Measurements from ENCODE around the gene CCDC3.

Gene CCDC3

DNA sequence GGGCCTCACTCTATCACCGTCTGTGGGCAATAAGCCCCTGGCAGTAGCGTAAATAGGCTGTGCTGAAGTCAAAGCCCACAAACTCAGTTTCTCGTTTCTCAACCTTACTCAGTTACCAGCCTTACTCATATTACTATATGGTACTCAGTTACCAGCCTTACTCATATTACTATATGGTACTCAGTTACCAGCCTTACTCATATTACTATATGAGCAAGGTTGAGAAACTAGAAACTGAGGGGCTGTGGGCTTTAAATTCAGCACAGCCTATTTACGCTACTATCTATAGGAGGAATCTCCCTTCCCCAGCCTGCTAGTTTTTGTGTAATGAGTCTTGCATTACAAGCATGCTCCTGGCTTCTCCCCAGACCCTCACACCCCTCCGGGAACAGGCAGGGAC, 35.4 kb downstream of the CCDC3 start:
- no peak for DNase-seq
- intact Hi-C loops (cut with DNase I): no loop called here

DNA sequence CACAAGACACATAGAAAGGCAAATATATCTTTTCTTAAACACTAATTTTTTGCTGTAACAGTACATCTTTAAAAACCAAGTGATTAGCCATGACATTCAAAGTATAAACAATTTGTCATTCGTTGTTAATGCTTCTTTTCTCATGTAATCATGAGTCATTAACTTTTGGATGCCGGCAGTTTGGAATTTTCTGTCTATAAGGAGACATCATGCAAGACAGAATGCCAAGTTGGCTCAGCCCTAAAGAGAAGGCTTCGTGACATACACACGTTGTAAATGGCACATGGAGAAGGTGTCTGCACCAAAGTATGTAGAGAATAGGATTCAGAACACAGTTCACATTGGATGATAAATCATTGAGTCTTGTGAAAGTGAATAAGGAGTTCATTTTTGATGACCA, 35.9 kb downstream of the CCDC3 start:
- intact Hi-C loops (cut with DNase I): no loop called here

DNA sequence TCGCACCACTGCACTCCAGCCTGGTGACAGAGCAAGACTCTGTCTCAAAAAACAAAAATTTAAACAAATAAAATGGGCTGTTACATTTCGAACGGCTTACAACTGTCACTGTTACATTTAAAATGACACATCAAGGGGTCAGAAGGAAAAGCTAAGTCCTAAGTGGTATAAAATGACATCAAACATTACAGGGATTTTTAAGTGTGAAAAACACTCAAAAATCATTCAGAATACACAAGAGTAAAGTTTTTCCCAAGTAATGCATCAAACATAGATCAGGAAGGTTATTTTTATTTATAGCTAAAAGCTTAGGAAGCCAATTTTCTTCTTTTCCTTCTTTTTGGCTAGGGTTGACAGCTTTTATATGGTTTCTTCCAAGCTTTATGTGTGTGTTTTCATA, 39.0 kb downstream of the CCDC3 start:
- intact Hi-C loops (cut with DNase I): no loop called here
- DNase-seq: no peak

More for the DNA sequence above, 35.9 kb downstream of the CCDC3 start:
- no peak for DNase-seq

DNA sequence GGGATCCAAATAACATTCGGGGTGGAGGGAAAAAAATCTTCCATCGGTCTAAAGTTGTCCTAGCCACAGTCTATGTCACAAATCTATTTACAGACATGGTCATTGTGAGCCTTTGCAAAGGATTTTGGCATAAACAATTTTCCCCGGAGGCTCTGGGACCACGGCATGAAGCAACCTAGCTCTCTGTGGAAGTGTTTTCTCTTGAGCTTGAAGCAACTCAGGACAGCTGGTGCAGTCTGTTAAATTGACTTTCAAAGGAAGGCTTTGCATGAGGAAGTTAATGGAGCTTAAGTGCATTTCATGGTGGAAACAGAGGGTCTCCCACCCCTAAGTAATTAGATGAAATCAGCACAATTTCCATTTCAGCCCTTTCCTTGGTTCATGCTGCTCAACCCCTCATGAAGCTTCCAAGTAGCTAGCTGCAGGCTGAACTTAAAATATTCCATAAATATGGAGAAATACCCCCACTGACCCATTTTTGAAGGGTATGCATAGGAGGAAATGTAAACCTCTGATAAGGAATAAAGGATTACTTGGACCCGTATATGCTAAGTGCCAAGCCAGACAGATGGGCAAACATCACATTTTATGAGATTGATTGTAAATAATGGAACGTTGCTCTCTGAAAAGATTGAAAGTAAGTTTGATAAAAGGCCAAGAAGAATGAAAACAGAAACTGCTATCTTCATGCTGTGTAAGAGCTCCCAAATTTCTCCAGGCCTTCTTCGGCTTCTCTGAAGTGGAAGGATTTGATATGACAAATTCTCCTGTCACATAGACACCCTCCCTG, 39.9 kb downstream of the CCDC3 start:
- DNase-seq: no peak
- intact Hi-C loops (cut with DNase I): no loop called here

DNA sequence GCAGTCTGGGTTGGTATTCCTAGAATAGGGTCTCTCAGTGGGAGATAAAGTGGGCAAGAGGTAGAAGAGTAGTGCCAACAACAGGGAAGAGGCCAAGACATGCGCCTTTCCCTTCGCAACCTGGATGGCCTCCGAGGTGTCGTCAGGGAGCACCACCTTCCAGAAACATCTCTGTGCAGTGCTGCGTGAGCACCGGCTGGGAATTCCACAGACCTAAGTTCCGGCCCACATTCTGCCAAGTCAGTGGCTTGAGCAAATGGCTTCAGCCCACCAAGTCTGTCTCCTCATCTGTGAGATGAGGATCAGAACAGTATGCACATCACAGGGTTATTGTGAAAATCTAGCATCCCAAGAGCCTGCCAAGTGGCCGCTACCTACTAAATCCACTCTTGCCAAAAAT, 40.6 kb downstream of the CCDC3 start:
- intact Hi-C loops (cut with DNase I): no loop called here
- DNase-seq: no peak

DNA sequence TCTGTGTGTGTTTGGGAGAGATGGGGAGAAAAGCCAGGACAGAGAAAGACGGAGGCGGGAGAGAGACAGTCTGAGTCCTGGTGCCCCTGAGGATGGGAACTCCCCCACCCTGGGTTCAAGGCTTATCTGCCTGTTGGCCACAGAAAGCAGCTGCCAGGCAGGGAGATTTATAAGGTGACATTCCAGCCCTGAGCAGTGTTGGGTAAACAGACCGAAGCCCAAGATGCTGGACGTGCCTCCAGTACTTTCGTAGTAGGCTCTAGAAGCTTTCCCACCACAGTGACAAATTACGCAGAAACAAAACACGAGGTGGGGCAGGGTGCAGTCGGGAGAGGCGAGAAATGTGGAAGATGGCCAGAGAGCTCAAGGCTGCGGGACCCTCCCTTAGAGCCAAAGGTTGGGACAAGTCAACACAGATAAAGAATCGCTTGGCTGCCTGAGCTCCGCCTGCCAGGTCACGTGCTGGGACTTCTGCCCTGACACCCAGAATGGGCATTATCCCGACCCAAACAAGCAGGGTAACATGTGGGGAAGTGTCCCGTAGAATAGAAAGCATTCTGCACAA, 41.1 kb downstream of the CCDC3 start:
- no peak for DNase-seq
- intact Hi-C loops (cut with DNase I): no loop called here

DNA sequence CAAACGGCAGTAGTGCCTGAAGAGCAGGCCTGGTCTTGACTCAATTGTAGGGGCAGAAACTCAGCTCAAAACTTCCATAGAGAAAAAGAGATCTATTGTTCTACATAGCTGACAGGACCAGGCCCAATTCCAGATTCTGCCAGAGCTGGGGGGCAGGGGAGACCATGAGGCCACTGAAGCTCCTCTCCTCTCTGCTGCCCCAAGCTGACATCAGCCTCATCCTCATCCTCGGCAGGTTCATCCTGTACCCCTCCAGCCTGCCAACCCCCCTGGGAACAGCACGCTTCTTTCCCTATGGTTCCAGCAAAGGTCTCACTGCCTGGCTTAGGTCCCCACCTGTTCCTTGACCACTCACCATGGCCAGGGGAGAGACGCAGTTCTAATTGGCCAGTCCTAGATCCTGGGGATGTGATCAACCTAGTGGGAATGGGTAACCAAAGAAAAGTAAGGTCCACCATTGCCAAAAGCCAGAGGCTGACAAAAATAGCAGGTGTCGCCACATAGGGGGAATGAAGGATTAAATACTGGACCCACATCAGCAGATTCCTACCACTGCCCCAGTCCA, 42.9 kb downstream of the CCDC3 start:
- no peak for DNase-seq
- intact Hi-C loops (cut with DNase I): no loop called here

DNA sequence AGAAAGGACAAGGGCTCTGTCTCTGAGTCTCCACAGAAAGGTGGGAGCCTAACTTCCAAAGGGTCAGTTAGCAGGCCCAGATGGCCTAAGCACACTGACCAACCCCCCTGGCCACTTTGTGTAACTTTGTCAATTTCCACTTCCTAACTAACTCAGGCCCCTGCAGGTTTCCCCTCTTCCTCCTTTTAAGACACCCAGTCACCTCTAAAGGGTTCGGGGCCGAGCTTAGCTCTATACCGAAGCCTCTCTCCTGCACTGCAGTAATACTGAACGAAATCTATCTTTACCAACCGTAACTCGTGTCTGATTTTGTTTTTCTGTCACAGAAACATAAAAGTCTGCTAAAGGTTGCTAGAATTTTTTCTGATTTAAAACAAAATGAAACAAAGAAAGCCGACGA, 44.4 kb downstream of the CCDC3 start:
- intact Hi-C loops (cut with DNase I): no loop called here
- DNase-seq: no peak

DNA sequence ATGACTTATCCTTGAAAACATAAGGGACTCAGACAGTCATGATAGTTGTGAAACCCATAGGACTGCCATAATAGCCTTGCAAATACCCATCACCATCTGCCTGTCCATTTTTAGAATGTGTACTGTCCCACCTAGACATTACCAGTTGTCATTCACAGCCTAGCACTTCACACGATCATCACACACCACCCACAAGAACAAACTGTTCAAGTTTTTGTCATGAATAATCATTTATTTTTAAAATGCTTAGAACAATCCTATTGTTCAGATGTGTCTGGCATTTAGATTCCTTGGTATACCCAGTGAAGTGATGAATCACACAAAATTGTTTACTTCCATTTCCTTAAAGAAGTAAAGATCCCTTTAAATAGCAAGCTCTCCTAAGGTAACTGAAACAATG, 46.6 kb downstream of the CCDC3 start:
- no peak for DNase-seq
- intact Hi-C loops (cut with DNase I): no loop called here

DNA sequence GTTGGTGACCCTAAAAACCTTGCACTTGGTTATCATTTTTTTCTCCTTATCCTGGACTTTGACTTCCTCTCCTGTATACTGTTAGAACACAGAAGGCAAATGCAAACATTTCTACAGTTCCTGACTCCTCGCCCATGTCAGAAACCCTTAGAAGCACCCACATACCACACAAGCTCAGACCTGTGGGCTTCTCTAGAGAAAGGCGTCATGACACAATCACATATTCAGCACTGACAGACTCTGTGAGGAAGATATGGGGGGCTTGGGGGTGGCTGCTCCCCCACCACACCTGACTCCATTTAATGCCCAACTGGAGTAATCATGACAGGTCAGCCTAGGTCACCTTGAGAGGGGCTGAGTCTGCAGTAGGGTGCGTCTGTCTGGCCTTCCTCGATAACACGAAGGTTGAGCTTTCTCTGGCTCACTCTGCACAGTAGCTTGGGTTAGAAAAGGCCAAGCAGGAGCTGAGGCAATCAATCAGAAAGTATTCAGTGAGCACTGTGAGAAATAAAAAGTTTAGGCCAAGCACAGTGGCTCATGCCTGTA, 50.9 kb downstream of the CCDC3 start:
- intact Hi-C loops (cut with DNase I): no loop called here

DNA sequence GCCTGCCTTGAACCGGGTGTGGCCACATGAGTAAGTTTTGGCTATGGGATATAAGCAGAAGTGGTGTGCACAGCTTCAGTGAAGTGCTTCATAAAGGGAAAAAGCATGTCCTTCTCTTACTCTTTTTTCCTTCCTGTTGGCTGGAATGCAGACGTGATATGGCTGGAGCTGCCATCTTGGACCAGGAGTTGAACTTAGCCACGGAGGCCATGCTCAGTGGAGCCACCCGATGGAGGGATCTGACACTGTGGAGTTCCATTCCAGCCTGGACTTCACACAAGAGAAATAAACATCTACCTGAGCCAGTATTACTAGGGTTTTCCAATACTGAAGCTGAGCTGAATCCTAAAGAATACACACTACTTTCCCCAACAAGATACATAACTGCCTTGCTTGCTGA, 52.3 kb downstream of the CCDC3 start:
- DNase-seq: no peak
- intact Hi-C loops (cut with DNase I): no loop called here

More for the DNA sequence above, 50.9 kb downstream of the CCDC3 start:
- no peak for DNase-seq

DNA sequence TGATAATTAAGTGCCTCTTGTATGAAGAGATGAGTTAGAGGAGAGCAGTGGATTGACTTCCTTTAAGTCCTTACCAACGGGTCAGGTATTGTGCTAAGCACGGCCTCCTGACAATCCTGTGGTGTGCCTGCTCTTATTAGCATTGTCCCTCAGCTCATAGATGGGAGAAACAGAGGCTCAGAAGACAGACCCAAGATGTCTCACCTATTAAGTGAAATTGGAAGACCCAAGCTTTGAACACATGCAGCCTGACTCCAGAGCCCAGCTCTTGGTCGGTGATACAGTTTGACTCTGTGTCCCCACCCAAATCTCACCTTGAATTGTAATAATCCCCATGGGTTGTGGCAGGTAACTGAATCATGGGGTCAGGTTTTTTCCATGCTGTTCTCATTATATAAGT, 53.8 kb downstream of the CCDC3 start:
- no peak for DNase-seq
- intact Hi-C loops (cut with DNase I): no loop called here

DNA sequence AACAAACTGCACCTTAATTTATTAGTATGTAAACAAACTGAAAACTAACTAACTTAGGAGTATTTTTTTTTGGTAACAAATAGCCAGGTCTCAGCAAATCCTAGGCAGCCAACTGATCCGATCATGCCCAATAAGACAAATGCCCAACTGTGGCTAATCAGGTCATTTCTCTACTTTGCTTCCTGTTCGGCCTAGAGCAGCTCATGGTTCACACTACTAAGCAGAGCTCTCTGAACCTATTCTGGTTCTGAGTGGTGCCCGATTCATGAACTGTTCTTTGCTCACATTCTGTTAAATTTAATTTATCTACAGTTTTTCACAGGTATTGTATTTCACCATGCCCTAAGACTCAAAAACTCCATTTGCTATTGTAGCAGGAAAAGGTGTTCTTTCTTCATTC, 55.1 kb downstream of the CCDC3 start:
- DNase-seq: no peak
- intact Hi-C loops (cut with DNase I): no loop called here

DNA sequence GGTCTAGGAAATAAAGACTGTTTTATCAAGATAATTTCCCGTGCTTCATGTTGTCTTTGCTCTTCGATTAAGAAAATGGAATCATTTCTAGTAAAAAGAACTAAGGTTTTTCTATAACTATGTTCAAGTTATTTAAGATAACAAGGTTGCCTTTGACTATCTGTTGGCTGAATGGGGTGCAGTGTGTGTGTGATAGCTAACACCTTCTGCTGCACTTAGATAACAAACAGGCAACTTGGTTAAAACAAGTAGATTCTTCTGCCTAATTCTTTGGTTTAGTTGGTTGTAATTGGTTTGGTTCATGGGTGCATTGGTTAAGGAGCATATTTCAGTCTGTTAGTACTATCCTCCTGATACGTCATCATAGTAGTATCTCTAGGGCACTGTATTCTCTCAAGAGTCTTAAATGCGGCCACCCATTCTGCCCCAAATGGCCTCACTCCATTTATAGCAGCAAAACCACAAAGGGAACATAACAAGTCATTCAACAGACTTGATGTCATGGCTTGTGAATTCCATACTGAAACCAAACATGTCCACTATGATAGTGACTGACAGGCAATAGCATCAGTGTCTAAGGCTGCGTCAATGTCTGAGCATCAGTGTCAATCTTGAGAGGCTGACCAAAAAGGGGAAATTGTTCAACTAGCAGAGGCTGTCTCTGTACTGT, 55.7 kb downstream of the CCDC3 start:
- DNase-seq: no peak
- intact Hi-C loops (cut with DNase I): no loop called here

DNA sequence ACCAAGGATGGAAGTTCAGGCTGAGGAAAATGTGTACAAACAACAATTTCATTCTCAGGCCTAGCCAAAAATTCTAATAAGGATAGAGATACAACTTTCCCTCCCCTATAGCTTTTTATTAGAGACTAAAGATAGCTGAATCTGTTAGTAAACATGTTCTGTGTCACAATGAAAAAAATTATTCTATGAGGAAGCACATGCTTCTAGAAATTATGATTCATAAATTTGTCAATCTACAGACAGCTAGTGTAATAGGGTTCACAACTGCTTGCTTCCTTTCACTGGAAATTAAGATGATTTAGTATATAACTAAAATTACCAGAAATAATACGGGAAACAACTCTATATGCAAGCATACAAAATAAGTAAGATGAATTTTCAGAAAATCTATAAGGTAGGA, 56.6 kb downstream of the CCDC3 start:
- intact Hi-C loops (cut with DNase I): no loop called here
- no peak for DNase-seq

DNA sequence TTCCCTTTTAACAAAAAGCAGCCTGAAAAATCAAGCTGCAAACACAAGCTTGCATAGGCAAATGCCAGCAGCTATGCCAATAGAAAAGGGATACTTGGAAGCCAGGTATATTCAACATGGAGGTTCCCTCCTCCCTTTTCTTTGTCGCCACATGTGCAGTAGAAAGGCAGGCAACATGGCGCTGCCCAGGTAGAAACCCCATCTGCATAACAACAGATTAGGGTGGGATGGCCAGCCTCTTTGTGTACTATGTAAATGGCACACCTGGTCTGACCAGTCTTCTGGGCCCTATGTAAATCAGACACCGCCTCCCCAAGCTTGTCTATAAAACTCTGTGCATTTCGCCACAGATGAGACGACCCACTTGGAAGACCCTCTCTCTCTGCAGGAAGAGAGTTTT, 58.1 kb downstream of the CCDC3 start:
- intact Hi-C loops (cut with DNase I): no loop called here
- DNase-seq: no peak

DNA sequence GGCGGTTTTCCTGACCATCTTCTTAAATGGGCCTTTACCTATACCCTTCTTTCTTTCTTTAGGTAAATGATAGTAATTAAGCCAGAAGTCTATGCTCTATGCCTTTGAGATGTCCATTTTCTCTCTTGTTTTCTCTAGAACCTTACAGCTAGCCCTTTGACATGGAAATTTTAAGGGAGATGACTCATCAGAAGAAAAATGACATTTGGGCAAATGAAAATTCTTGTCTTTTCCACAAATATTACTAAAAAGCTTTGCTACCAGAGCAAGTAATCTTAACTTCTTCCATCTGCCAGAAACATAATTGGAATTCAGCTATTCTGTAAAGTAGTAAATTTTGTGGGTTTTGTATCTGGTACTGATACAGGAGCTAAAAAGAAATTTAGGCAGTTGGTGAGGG, 59.5 kb downstream of the CCDC3 start:
- intact Hi-C loops (cut with DNase I): no loop called here

DNA sequence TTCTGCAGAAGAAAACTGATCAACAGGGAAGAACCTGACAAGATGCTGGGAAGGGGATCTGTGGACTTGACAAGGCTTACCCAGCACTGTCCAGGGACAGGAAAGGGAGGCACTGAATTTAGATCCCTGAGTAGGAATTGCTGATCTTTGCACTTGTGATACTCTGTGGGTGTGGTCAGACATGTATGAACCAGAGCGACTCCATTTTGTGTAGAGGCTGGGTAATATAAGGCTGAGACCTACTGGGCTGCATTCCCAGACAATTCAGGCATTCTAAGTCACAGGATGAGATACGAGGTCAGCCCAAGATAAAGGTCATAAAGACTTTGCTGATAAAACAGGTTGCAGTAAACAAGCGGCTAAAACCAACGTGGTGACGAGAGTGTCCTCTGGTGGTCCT, 60.7 kb downstream of the CCDC3 start:
- no peak for DNase-seq

More for the DNA sequence above, 59.5 kb downstream of the CCDC3 start:
- DNase-seq: no peak

DNA sequence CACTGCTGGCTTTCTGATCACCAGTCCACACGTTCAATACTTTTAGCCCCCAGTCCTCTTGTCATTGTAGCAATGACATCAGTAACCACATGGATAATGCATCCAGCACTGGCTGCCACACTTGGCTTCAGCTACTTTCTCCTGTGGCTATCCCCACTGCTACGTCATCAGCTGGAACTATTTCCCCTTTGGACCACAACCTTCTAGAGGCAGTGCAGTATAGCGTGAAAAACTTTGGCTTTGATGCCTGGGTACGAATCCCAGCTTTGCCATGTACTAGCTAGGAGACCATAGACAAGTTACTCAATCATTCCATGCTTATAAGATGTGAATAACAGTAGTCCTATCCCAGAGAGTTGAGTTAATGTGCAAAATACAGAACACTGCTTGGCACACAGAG, 63.2 kb downstream of the CCDC3 start:
- intact Hi-C loops (cut with DNase I): no loop called here
- no peak for DNase-seq

More for the DNA sequence above, 60.7 kb downstream of the CCDC3 start:
- intact Hi-C loops (cut with DNase I): no loop called here

DNA sequence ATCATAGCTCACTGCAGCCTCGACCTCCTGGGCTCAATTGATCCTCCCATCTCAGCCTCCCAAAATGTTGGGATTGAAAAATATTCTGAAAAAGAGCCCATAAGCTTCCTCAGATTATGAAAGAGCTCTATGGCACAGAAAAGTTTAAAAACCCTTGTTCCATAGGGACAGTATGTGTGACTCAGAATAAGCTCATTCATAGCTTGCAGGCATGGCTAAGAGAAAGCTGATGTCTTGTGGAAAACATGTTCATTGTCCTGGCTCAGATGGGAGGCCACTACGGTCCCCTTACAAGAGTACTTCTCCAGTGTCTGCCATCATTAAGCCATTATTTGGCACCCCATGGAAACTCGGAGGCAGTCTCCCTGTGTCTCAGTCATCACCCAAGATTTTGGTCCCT, 64.0 kb downstream of the CCDC3 start:
- intact Hi-C loops (cut with DNase I): no loop called here
- DNase-seq: no peak

DNA sequence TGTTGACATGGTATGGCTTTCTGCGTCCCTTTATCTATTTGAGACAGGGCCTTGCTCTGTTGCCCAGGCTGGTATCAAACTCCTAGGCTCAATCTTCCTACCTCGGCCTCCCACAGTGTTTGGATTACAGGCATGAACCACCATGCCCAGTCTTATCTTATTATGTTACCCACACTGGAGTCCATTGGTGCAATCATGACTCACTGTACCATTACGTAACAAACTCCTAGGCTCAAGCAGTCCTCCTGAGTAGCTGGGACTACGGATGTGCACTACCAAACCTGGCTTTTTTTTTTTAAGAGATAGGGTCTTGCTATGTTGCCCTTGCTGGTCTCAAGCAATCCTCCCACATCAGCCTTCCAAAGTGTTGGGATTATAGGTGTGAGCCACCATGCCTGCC, 66.7 kb downstream of the CCDC3 start:
- intact Hi-C loops (cut with DNase I): no loop called here
- no peak for DNase-seq

Measured in posterior cingulate gyrus (tissue), 11 donors.